ENCODE measurements around the gene NPSR1. TPM values are rescaled to one million over a fixed set of nuclear protein-coding genes. Genes with fewer than 3 reads are reported as not detected.

Gene NPSR1
- total RNA-seq, 1 donor from 2014 or later = not detected

DNA sequence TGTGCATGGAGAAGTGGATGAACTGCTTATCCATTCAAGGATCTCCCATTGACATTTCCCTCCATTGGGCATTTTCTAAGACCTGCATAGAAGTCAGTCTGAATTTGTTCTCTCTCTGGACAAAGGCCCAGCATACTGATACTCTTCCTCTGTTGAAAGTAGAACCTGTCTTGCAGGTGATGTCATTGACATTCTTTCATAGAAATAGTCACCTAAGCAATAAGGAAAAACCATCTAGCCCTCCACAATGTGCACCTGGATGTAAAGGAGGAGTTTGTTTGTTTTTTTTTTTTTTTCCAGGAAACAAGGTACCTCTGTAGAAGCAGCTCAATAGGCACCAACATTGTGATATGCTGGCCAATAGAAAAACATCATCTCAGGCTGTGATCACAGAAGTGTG is 228.8 kb downstream of the NPSR1 start:
- no peak overlapping the region for H3K27ac ChIP-seq (replicated peaks)
- intact Hi-C loops (cut with micrococcal nuclease) = no loop called here
- H3K27me3 ChIP-seq (ENCODE audit: low read depth) = peaks cover 12% of the 10 kb centered on the region

DNA sequence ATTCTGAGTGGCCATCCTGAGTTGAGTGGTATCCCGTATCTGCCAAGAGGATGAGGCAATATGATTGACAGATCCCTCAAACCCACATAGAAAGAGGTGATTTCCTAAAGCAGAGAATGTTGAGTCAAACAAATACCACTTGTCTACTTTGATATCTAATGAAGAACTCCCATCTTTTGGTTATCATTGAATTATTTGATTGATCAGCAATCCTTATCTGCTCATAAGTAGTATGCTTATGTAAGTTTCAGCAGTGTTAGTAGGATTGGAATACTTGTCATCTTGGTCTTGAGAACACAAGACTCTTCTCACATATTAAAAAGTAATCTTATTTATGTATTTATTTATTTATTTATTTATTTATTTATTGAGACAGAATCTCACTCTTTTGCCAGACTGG is 231.9 kb downstream of the NPSR1 start:
- Histone ChIP-seq H3K27me3 (ENCODE audit: low read depth) (peaks cover 12% of the 10 kb centered on the region), H3K4me3 (no peak overlapping the region), H3K36me3 (no peaks in the 10 kb centered on the region), H3K27ac (replicated peaks) (no peak overlapping the region), H3K4me1 (no peaks in the 10 kb centered on the region), H3K9me3 (replicated peaks) (peaks cover 14% of the 10 kb centered on the region)
- TF ChIP-seq, protein P1, sequence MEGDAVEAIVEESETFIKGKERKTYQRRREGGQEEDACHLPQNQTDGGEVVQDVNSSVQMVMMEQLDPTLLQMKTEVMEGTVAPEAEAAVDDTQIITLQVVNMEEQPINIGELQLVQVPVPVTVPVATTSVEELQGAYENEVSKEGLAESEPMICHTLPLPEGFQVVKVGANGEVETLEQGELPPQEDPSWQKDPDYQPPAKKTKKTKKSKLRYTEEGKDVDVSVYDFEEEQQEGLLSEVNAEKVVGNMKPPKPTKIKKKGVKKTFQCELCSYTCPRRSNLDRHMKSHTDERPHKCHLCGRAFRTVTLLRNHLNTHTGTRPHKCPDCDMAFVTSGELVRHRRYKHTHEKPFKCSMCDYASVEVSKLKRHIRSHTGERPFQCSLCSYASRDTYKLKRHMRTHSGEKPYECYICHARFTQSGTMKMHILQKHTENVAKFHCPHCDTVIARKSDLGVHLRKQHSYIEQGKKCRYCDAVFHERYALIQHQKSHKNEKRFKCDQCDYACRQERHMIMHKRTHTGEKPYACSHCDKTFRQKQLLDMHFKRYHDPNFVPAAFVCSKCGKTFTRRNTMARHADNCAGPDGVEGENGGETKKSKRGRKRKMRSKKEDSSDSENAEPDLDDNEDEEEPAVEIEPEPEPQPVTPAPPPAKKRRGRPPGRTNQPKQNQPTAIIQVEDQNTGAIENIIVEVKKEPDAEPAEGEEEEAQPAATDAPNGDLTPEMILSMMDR (IDR thresholded peaks at IDR 0.05; ENCODE audit: borderline replicate concordance) = no peak
- intact Hi-C loops (cut with micrococcal nuclease) = no loop called here
- DNase-seq = no peak

More for the DNA sequence above, 228.8 kb downstream of the NPSR1 start:
- Histone ChIP-seq H3K4me1 (no peaks in the 10 kb centered on the region), H3K4me3 (no peak overlapping the region), H3K36me3 (no peaks in the 10 kb centered on the region), H3K9me3 (replicated peaks) (peaks cover 31% of the 10 kb centered on the region)
- DNase-seq = no peak
- TF ChIP-seq, protein P1 (IDR thresholded peaks at IDR 0.05; ENCODE audit: borderline replicate concordance) = no peak

DNA sequence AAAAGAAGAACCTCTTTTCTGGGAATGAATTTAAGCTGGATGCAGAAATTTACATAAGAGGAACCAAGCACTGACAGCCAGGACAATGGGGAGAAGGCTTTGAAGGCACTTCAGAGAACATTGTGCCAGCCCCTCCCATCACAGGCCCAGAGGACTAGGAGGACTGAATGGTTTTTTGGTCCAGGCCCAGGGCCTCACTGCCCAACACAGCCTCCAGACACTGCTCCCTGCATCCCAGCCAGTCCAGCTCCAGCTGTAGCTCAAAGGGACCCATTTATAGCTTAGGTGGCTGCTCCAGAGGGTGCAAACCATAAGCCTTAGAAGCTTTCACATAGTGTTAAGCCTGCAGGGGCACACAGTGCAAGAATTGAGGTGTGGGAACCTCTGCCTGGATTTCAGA is 237.2 kb downstream of the NPSR1 start:
- Histone ChIP-seq H3K27ac (replicated peaks) (no peak overlapping the region), H3K27me3 (ENCODE audit: low read depth) (peaks cover 10% of the 10 kb centered on the region), H3K9me3 (replicated peaks) (peaks cover 18% of the 10 kb centered on the region), H3K4me1 (no peaks in the 10 kb centered on the region), H3K4me3 (no peak overlapping the region), H3K36me3 (no peaks in the 10 kb centered on the region)
- TF ChIP-seq, protein P1 (IDR thresholded peaks at IDR 0.05; ENCODE audit: borderline replicate concordance) = no peak
- intact Hi-C loops (cut with micrococcal nuclease) = no loop called here
- DNase-seq = no peak
